T-helper 9 cell (primary cell): ENCODE results near the gene AP5B1.
"Not testable (repeated sequence)": the region's sequence is repeated elsewhere in the genome, so short reads cannot be mapped to it uniquely, and the experiment has no call there.

Experiments
- DNase-seq: peaks from one replicate; pipeline ENCODE4 v3.0.0-alpha.2; 2020

AP5B1 gene

GRCh38 chr11:65785319-65786007, 4.7 kb upstream of the AP5B1 start:
- DNase-seq, result no peak

DNA sequence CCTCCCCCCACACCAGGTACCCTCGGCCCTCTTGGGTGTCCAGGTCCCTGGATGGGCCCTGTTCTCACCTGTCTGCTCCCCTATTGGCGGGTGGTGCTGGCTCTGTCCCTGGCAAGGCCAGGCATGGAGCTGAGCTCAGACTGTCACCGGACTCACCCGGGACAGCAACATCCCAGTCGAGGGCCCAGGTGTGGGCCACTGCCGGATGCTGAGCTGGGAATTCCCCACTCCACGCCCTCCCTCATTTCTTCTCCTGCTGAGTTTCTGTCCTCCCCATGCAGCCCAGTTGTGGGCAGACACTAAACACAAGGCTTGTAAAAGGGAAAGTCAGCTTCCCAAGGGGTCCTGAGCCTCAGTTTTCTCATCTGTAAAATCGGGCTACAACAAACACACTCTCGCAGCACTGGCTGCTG, 2.0 kb upstream of the AP5B1 start:
- no peak for DNase-seq

DNA sequence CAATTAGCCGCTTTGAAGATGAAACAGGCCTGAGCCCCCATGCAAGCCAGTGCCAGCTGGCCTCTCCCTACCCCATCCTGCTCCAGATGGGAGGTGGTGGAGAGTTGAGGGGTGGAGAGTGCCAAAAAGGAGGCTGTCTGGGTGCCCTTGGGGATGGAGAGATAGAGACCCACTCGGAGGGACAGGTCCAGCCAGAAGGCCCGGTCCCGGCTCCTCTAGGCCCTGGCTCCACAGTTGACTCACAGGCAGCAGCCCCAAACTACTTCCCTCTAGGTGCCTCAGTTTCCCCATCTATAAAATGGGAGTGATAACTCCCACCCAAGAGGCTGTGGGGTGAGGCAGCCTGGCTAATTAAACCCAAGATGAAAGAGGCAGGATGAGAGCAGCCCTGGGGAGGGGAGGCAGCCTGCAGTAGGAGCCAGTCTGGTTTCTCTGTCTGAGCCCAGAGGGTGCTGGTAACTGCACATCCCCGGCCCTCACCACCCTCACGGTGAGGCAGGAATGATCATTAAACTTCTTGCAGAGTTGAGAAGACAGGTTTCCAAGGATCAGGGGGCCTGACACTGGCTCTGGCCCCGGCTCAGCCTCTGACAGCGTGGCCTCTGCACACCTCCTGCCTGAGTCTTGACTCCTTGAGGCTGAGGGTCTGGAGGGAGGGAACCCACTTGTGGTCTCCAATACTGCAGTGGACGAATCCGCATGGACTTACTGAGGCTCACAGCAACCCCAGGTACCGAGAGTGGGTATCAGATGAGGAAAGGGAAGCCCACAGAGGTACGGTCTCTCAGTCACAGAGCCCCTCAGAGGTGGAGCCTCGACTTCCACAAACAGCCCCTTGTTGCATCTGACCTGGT, 1.4 kb upstream of the AP5B1 start:
- no peak for DNase-seq

GRCh38 chr11:65781152-65781961, 581 bp upstream of the AP5B1 start:
- no peak for DNase-seq

DNA sequence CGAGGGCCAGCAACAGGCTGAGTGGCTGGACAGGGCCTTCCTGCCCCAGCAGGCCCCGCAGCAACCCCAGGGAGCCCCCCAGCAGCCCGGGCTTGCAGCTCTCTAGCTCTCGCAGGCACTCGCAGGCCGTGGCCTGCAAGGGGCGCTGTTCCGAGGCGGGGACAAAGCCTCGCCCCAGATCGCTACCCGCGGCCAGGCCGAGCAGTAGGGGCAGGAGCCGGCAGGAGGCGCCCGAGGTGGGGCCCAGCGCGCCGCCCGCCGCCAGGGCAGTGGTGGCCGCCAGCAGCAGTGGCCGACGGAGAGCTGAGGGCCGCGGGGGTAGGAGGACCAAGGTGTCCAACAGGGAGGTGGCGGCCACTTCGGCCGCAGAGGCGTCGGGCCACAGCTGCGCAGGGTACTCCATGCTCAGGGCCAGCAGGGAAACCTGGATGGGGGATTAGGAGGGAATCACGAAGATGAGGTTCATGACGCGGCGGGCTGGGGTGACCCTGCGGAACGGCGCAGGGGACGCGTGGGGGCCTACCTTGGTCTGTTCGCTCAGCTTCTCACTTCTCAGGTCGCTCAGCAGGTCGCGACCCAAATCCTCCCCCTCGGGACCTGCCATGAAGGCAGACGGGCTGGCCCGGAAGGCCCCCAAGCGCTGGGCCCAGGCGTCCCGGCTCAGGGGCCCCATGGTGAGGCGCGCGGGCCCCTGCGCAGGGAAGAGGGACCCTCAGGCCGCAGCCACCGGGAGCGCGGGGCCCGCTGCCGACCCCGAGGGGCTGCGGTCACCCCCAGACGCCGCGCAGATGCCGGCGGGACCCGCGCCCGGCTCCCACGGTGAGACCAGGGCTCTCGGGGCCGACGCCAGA, 632 bp downstream of the AP5B1 start:
- DNase-seq, result peak; percentile 72

DNA sequence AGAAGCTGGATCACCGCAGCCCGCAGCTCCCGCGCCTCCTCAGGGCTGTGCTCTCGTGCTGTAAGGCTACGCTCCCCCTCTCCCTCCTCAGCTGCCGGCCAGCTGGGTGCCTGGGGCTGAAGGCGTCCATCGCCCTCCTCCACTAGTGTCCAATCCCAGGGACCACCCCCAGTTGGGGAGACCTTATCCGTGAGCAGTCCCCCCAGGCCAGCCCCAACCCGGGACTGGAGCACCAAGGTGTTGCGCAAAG, 1.2 kb downstream of the AP5B1 start:
- no peak for DNase-seq

DNA sequence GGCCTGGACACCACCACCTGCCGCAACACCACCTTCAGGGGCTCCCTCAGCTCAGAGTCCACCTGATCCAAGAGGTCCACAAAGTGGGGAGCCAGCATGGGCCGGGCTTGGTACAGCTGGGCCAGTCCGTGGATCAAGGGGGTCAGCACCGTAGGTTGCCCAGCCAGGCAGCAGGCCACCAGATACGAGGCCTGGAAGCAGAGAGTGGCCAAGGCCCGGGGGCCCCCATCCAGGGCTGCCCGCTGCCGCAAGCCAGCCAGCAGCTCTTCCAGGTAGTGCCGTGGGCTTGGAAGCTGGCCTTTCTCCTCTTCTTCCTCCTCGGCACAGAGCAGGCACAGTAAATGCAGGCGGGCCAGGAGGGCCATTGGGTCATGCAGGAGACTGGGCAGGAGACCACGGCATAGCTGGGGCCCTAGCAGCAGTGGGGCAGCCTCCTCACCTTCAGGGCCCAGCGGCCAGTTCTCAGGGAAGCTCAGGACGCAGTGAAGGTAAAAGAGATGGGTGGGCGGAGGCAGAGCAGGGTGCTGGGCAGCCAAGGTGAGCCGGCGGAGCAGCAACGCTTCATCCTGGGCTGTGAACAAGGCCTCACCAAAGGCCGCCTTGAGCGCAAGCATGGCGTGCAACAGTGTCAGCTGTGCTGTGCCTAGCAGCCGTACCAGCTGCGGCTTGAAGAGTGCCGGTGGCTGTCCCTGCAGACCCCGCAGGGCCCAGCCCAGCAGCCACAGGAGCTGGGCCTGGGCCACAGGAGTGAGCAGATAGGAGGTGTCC, 1.7 kb downstream of the AP5B1 start:
- no peak for DNase-seq

DNA sequence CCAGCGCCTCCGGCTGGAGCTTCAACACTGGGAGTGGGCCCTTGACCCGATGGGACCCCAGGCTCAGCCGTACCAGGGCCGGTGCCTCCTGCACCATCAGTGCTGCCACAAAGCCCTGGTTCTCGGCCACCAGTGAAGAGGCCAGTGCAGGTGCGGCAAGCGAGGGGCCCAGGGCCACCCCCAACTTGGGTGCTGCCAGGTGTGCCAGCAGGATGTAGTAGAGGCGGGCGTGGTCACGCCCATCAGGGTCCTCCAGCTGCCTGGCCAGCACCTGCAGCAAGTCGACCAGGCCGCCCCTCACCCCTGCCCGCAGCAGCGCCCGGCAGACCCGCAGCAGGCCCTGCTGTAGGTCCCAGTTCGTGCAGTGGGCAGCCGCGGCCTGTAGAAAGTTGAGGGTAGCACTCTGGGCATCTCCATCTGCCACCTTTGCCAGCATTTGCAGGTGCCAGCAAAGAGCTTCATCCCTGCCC, 2.3 kb downstream of the AP5B1 start:
- DNase-seq, result no peak

GRCh38 chr11:65777821-65778361, 2.9 kb downstream of the AP5B1 start:
- no peak for DNase-seq

DNA sequence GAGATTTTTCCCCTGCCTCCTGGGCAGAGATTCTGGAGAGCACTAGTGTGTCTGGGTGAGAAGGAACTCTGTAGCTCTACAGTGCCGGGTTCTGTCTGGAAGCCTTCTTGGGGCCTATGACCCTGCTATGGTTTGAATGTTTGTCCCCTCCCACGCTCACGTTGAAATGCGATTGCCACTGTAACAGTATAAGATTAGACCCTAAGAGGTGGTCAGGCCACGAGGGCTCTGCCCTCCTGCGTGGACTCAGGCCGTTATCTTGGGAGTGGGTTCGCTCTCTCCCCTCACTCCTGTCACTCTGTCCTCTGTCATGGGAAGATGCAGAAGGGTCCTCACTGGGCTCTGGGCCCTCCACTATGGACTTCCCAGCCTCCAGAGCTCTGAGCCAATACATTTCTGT, 3.5 kb downstream of the AP5B1 start:
- DNase-seq, result no peak

DNA sequence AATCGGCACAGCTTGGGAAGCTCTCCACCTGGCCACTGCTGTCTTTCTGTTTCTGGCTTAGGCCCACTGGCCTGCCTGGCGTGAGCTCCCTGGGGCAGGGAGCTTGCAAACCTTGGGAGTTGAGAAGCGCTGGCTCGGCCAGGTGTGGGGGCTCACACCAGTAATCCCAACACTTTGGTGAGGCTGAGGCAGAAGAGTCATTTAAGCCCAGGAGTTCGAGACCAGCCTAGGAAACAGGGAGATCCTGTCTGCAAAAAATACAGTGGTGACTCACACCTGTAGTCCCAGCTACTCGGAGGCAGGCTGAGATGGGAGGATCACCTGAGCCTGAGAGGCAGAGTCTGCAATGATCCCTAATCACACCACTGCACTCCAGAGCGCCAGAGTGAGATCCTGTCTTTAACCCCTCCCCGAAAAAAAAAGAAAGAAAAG, 4.0 kb downstream of the AP5B1 start:
- DNase-seq, result no peak

GRCh38 chr11:65776196-65776595, 4.6 kb downstream of the AP5B1 start:
- DNase-seq, result no peak

DNA sequence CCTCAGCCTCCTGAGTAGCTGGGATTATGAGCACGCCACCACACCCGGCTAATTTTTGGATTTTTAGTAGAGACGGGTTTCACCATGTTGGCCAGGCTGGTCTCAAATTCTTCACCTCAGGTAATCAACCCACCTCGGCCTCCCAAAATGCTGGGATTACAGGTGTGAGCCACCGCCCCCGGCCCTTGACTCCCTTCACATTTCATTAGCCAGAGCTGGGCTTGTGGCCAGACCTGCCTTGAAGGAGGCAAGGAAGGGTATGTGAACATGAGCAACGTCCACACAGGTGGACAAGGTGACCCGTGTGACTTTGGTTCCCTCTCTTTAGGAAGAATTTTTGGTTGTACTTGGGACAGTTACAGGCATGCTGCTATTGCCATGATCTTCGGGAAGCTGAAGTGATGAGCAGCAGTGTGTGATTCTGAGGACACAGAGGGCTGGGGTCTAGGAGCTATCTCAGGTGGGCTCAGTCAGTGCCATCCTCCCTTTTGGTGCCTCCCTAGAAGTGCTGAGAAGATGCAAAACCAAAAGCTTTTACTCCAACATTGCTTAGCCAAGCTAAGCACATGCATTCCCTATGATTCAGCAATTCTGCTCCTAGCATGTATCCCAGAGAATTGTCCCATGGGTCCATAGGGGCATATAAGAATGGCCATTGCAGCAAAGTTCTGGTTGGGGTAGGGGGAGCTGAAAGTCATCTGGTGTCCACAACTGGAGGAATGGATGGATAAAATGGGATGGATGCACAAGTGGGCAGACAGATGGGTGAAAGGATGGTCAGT, 6.1 kb downstream of the AP5B1 start:
- no peak for DNase-seq

GRCh38 chr11:65773784-65774411, 6.9 kb downstream of the AP5B1 start:
- no peak for DNase-seq

DNA sequence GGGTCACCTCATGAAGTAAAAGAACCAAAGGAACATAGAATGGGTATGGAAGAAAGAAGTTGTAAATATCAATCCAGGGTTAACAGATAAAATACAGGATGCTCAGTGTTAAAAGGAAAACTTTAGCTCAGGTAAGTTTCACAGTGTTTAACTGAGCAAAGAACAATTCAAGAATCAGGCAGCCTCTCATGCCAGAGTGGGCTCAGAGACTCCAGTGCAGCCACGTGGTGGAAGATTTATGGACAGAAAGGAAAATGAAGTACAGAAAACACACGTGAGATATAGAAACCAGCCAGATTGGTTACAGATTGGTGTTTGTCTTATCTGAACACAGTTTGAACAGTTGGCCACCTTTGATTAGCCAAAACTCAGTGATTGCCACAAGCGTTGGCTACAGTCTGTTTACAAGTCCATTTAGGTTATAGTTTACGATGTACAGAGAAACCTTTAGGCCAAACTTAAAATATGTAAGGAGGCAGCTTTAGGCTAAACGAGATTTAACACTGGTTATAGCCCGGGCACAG, 9.1 kb downstream of the AP5B1 start:
- DNase-seq, result no peak

GRCh38 chr11:65770951-65771567, 9.7 kb downstream of the AP5B1 start:
- DNase-seq, result no peak

- not testable (repeated sequence) for DNase-seq
Measured at GRCh38 chr11:65767806-65768205, 13.0 kb downstream of the AP5B1 start.

DNA sequence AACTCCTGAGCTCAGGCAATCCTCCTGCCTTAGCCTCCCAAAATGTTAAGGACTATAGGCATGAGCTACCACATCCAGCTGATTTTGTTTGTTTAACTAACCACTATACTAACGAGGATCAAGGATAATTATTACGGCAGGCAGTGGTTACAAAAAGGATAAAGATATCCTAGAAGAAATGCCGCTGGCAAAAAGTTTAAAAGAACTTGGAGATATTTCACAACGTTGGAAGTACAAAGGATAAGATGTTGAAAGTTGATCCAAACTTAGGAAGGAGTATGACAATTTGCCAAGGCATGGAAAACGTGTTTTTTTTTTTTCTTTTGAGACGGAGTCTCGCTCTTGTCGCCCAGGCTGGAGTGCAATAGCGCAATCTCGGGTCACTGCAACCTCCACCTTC, 13.4 kb downstream of the AP5B1 start:
- DNase-seq, result no peak

GRCh38 chr11:65766535-65766934, 14.2 kb downstream of the AP5B1 start:
- no peak for DNase-seq
